Calu3 (cell line): ENCODE results near the gene PFN4. TPM values are rescaled to one million over a fixed set of nuclear protein-coding genes. Genes with fewer than 3 reads are reported as not detected.

Source experiments
- BruUV-seq: library from RNA; stranded (reverse); fragments of 400-500 nt; replicated peaks from 2 replicates; lab custom pipeline; 2021; lab: Mats Ljungman, UMichigan
- CTCF ChIA-PET: fragments of 300-600 bp; sonication (Branson Sonifier 250); formaldehyde crosslinking; loops from one replicate; lab custom pipeline; 2022; ENCODE audit warnings: antibody characterized with exemption; lab: Charles Lee
- DNase-seq: peaks from one replicate; pipeline ENCODE4 v3.0.0; 2022
- H3K27ac Mint-ChIP-seq: one replicate; pipeline ENCODE4 v1.8.0; 2022; ENCODE audit warnings: mixed read lengths; ENCODE audit not compliant: unreplicated experiment
- H3K27me3 Mint-ChIP-seq: one replicate; pipeline ENCODE4 v1.8.0; 2022; ENCODE audit warnings: mixed read lengths; ENCODE audit not compliant: unreplicated experiment
- H3K36me3 Mint-ChIP-seq: one replicate; pipeline ENCODE4 v1.8.0; 2022; ENCODE audit warnings: mild to moderate bottlenecking, moderate library complexity, mixed read lengths; ENCODE audit not compliant: insufficient read depth, unreplicated experiment
- H3K4me1 Mint-ChIP-seq: one replicate; pipeline ENCODE4 v1.8.0; 2022; ENCODE audit warnings: mild to moderate bottlenecking, low read depth, mixed read lengths; ENCODE audit not compliant: unreplicated experiment
- H3K4me3 Mint-ChIP-seq: one replicate; pipeline ENCODE4 v1.8.0; 2022; ENCODE audit warnings: mild to moderate bottlenecking, low read depth, moderate library complexity, mixed read lengths; ENCODE audit not compliant: unreplicated experiment
- H3K9me3 Mint-ChIP-seq: one replicate; pipeline ENCODE4 v1.8.0; 2022; ENCODE audit warnings: low read depth, mixed read lengths; ENCODE audit not compliant: unreplicated experiment
- intact Hi-C: fragments of 100-400 bp; cut with micrococcal nuclease; formaldehyde crosslinking; loops from one replicate; pipeline ENCODE4 v1.10.0; 2022; ENCODE audit not compliant: unreplicated experiment
- total RNA-seq: library from RNA; stranded (reverse); gene quantifications from 2 replicates; pipeline ENCODE4 v1.2.3, GENCODE V29; 2022
- TF ChIP-seq, protein P1 (sequence below): fragments of 200-600 bp; IDR thresholded peaks from one replicate; pipeline ENCODE4 v1.8.0; 2022; ENCODE audit warnings: antibody characterized with exemption; ENCODE audit not compliant: unreplicated experiment

The PFN4 gene
- total RNA-seq, 1 experiment from 2014 or later = 0.64 TPM

DNA sequence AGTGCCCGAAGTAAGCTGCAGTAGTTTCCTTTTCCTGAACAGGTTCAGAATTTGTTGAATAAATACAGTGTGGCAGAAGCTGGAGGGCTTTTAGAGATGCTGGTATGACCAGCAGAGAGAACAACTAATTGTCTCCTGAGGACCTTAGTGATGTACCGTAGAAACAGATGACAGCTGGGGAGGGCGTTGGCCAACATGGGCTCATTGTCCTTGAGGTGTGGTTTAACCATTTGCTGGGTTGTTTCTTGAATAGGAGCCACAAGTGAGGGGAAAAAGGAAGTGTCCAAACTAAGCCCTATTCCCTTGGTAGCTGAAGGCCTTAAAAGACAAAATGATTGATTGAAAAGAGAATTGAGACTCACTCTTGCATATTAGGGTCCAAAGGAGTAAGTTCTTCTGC lies 40.1 kb upstream of the PFN4 start:
- CTCF ChIA-PET = interaction anchor here (1.2 to 3.8 kb wide), 2 partner anchors 14 to 79 kb away, joined by 4 to 13 read pairs; partner anchors contain the start of gene TP53I3
- no peak for DNase-seq
- H3K4me1 Mint-ChIP-seq = no peaks in the 10 kb centered on the region
- H3K27ac Mint-ChIP-seq = no peak overlapping the region
- H3K36me3 Mint-ChIP-seq = no peaks in the 10 kb centered on the region
- H3K27me3 Mint-ChIP-seq = peaks cover 16% of the 10 kb centered on the region
- no TSS peak for BruUV-seq
- no peaks in the 10 kb centered on the region for H3K9me3 Mint-ChIP-seq
- no peak overlapping the region for H3K4me3 Mint-ChIP-seq
- TF ChIP-seq, protein P1, sequence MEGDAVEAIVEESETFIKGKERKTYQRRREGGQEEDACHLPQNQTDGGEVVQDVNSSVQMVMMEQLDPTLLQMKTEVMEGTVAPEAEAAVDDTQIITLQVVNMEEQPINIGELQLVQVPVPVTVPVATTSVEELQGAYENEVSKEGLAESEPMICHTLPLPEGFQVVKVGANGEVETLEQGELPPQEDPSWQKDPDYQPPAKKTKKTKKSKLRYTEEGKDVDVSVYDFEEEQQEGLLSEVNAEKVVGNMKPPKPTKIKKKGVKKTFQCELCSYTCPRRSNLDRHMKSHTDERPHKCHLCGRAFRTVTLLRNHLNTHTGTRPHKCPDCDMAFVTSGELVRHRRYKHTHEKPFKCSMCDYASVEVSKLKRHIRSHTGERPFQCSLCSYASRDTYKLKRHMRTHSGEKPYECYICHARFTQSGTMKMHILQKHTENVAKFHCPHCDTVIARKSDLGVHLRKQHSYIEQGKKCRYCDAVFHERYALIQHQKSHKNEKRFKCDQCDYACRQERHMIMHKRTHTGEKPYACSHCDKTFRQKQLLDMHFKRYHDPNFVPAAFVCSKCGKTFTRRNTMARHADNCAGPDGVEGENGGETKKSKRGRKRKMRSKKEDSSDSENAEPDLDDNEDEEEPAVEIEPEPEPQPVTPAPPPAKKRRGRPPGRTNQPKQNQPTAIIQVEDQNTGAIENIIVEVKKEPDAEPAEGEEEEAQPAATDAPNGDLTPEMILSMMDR = no peak
- intact Hi-C loops = loop anchor here (5.0 kb wide), 1 partner anchor 86 kb away; the partner anchor contains the start of gene SF3B6

DNA sequence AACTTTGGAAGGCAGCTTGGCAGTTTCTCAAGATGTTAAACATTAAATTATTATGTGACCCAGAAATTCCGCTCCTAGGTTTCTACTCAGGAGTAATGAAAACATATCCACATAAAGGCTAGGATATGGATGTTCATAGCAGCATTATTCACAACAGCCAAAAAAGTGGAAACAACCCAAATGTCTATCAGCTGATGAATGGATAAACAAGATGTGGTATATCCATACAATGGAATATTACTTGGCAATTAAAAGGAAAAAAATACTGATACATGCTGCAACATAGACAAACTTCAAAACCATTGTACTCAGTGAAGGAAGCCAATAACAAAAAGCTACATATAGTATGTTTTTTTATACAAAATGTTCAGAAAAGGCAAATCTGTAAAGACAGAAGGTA lies 39.4 kb upstream of the PFN4 start:
- no peaks in the 10 kb centered on the region for H3K36me3 Mint-ChIP-seq
- H3K4me3 Mint-ChIP-seq = no peak overlapping the region
- H3K4me1 Mint-ChIP-seq = no peaks in the 10 kb centered on the region
- H3K9me3 Mint-ChIP-seq = no peaks in the 10 kb centered on the region
- peaks cover 15% of the 10 kb centered on the region for H3K27me3 Mint-ChIP-seq
- CTCF ChIA-PET = interaction anchor here (0.6 to 3.8 kb wide), 2 partner anchors 78 to 176 kb away, joined by 4 to 13 read pairs; partner anchors contain the start of gene TP53I3
- BruUV-seq = no TSS peak
- H3K27ac Mint-ChIP-seq = no peak overlapping the region
- TF ChIP-seq, protein P1 = no peak
- no peak for DNase-seq
- intact Hi-C loops = loop anchor here (5.0 kb wide), 1 partner anchor 85 kb away; the partner anchor contains the start of gene SF3B6

DNA sequence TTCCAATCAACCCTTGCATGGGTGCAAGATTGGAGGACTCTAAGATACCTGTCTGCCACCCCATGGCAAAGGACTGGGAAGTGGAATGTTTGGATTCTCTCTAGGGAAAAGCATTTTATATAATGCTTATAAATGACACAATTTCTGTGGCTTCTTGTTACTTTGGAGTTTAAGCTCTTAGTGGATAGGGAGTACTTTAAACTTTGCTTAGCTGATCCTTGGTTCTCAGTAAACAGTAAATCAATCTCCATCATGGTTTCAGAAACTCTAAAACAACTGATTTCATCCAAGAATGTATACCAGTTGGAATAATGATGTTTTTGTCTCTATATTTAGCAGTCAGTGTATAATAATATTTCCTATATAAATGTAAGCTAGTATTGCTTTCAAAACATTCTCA lies 37.6 kb upstream of the PFN4 start:
- intact Hi-C loops = loop anchor here (5.0 kb wide), 1 partner anchor 83 kb away; the partner anchor contains the start of gene SF3B6
- CTCF ChIA-PET = interaction anchor here (3.8 kb wide), 1 partner anchor 77 kb away, joined by 13 read pairs; the partner anchor contains the start of gene TP53I3
- no peaks in the 10 kb centered on the region for H3K9me3 Mint-ChIP-seq

GRCh38 chr2:24159708-24160107 lies 36.6 kb upstream of the PFN4 start:
- H3K27me3 Mint-ChIP-seq = no peaks in the 10 kb centered on the region
- BruUV-seq = no TSS peak
- no peak for DNase-seq
- intact Hi-C loops = loop anchor here (5.0 kb wide), 1 partner anchor 82 kb away; the partner anchor contains the start of gene SF3B6
- no peak overlapping the region for H3K4me3 Mint-ChIP-seq
- CTCF ChIA-PET = no interaction called here
- TF ChIP-seq, protein P1 = no peak
- no peaks in the 10 kb centered on the region for H3K4me1 Mint-ChIP-seq
- no peaks in the 10 kb centered on the region for H3K9me3 Mint-ChIP-seq
- H3K27ac Mint-ChIP-seq = no peak overlapping the region
- no peaks in the 10 kb centered on the region for H3K36me3 Mint-ChIP-seq

More for the DNA sequence above, 37.6 kb upstream of the PFN4 start:
- no peak for DNase-seq
- Mint-ChIP-seq H3K4me3 (no peak overlapping the region), H3K27ac (no peak overlapping the region), H3K4me1 (no peaks in the 10 kb centered on the region), H3K27me3 (no peaks in the 10 kb centered on the region), H3K36me3 (no peaks in the 10 kb centered on the region)
- TF ChIP-seq, protein P1 = no peak
- BruUV-seq = no TSS peak
